GM21723 (cell line): Measurements from ENCODE around the gene UTS2B.
A peak's percentile ranks its signal among the peaks of the same experiment; 100 is the strongest.

Experiments used
- ATAC-seq: cut with Tn5 transposase; IDR thresholded peaks from one replicate; pipeline ENCODE4 v1.9.1; 2021; ENCODE audit warnings: mild to moderate bottlenecking, moderate library complexity; ENCODE audit not compliant: unreplicated experiment

The UTS2B gene, protein sequence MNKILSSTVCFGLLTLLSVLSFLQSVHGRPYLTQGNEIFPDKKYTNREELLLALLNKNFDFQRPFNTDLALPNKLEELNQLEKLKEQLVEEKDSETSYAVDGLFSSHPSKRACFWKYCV

DNA sequence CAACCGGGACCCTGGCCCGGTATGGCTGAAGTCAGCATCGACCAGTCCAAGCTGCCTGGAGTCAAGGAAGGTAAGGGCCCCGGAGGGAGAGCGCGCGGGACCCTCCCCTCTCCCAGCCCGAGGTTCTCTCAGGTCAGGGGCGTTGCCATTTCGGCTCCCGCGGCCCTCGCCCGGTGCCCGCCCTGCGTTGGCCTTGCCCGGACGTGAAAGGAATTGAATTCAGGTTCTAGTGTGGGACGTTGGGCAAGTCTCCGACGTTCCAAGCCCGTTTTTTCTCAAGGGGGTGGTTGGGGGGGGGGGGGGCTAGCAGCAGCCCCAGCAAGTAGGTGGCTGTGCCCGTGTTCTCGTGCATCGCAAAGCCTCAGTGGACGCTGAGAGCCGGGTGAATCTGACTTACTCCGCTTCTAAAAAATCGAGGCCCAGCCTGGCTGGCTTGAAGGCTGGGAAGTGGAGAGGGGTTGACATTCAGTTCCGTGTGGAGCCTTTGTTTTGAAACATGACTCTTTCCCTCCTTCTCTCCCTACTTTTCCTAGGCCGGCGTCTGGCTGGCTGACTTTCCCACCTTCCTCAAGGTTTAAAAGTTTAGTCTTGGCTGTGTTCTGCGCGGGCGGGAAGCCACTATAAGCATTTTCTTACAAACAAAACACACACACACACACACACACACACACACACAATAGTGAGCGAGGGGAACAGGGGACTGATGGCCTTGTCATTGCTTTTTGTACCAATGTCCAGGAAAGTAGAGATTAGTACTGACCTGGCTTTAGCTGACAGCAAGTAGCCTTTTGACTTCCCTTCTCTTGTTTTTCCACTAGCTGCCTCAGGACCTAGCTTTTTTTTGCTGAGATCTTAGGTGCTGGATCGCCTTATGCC is at the start of gene UTS2B:
Gene UTS2B, minus strand, starts transcription at position 873 of the 876 bp plus-strand sequence. CDS start 48,337 bp downstream, outside the sequence.
- ATAC-seq: peak; percentile 28

GRCh38 chr3:191380001-191380400 is 49.7 kb upstream of the UTS2B start:
- no peak for ATAC-seq

GRCh38 chr3:191379446-191379845 is 49.1 kb upstream of the UTS2B start:
- no peak for ATAC-seq

DNA sequence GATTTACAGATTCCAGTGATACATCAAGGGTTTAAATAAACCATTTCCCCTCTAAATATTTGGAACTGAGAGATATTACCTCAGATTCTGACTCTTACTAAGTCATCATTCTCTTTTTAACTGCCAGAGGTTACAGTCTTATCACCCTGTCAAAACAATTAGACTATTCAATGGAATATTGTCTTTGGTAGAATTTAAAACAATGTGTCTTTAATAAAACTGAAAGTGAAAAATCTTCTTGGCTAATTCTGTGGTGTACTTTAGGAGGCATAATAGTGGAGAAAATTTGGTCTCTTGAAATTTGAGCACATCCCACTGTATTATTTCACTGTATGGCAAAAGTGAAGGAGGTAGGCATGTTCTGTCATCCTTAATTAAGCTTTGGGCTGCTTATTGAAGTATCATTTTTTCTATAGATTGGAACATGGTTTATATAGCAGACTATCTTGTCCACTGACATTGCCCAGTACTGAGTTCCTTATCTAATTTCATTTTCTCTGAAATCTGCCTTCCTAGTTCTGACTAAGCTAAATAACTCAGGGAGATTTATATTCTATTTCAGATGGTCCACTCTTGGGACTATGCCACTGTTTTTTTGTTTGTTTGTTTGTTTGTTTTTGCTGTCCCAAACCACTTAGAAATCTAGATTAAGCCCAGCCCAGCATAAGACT is 48.0 kb upstream of the UTS2B start:
- no peak for ATAC-seq

GRCh38 chr3:191376516-191377141 is 46.3 kb upstream of the UTS2B start:
- ATAC-seq: no peak

DNA sequence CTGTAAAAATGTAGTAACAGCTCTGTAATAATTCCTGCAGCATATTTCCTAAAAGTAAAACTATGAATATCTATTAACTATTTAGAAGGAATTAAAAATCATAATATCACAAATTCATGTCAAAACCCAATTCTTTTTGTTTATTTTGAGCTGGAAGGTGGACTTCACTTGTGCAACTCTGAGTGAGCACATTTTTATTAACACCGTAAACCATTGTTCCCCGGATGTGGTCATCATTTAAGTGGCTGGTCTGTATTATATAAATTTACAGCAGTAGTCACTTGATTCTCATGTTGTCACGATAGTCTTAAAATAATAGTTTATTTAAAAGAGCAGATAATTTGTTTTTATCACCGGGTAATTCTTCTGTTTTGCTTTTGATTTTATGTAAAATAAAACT is 43.0 kb upstream of the UTS2B start:
- no peak for ATAC-seq

DNA sequence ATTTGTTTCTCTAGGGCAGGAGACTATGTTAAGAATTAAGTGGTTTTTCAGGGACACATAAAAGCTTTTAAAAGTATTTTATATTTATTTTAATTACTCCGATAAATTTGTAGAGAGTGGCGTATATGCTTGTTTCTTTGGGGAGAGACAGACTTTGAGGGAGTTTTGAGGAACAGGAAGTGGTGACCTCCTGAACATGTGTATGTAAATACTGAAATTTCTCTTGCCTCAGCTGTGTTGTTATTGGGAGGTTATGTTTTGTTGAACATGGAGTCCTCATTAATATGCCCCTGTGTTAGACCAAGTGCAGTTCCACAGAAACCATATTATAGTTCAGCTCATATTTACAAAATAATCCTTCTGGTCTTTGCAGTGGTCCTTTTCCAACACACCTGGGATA is 41.8 kb upstream of the UTS2B start:
- ATAC-seq: no peak

DNA sequence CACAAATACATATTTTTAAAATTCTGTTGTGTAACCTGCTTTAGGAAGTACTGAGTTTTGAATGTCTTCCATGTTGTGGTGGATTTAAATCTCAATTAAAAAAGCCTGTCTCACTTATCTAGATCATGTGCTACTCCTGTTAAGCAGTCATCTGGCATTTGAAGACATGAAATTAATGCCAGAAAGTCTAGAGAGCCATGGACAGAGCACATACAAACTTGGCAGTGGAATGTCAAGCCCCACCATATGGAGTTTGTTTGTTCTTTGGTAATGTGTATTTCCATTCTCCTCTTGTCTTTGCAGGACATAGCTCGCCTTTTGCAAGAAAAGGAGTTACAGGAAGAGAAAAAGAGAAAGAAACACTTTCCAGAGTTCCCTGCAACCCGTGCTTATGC is 39.3 kb upstream of the UTS2B start:
- ATAC-seq: no peak

- ATAC-seq: no peak
Observed at GRCh38 chr3:191368755-191369615, 38.7 kb upstream of the UTS2B start.

- ATAC-seq: no peak
Observed at GRCh38 chr3:191366675-191367074, 36.3 kb upstream of the UTS2B start.

GRCh38 chr3:191363221-191363620 is 32.9 kb upstream of the UTS2B start:
- ATAC-seq: no peak

DNA sequence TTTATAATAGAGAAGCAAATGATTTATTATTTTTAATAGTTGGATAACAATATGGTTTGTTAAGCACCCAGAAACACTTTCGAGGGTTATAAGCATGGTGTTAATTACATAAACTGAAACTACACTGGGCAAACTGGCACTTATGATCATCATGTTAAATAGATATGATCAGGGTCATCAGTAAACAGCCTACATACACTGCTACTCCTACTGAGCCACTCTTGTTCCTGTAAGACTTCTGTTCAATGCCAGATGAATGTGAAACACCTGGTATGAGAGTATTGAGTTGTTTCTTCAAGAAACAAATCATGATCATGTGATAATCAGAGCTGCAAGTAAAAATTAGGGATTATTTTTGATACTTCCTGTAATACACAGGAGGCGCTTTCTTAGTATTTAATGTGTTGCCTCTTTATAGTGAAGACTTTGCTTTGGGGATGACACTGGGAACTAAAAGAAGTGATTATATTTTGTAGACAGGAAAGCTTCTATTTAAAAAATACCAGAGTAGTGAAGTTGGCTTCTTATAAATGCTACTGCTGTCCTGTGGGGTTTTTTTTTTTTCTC is 32.3 kb upstream of the UTS2B start:
- no peak for ATAC-seq

GRCh38 chr3:191362037-191362436 is 31.7 kb upstream of the UTS2B start:
- ATAC-seq: no peak

DNA sequence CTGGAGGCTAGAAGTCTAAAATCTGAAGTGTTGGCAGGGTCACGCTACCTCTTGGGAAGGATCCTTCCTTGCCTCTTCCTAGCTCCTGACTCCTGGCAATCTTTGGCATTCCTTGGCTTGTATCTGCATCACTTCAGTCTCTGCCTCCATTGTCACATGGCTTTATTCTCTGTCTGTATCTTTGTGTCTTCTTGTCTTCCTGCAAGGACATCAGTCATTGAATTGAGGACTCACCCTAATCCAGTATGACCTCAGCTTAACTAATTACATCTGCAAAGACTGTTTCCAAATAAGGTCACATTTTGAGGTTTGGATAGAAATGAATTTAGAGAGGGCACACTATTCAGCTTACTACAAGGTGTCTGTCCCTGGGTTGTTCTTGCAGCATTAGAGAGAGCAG is 31.1 kb upstream of the UTS2B start:
- no peak for ATAC-seq

GRCh38 chr3:191360620-191361019 is 30.3 kb upstream of the UTS2B start:
- no peak for ATAC-seq

DNA sequence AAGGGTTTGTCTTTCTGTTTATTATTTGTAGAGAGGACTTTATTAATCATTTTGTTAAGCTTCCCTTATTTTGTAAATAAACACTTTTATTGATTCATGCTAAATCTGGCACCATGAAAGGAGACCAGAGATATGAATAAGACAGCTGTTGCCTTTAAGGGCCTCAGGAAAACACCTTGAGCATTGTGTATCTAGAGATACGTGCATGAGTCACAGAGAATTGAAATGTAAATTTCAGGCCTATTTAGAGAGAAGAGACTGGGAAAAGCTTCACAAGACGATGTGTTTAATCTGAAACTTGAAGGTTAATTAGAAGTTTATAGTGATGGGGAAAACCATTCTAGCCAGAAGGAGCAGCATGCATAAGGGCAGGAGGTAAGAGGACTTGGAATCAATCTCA is 28.6 kb upstream of the UTS2B start:
- no peak for ATAC-seq

- ATAC-seq: no peak
Observed at GRCh38 chr3:191357909-191358308, 27.6 kb upstream of the UTS2B start.

DNA sequence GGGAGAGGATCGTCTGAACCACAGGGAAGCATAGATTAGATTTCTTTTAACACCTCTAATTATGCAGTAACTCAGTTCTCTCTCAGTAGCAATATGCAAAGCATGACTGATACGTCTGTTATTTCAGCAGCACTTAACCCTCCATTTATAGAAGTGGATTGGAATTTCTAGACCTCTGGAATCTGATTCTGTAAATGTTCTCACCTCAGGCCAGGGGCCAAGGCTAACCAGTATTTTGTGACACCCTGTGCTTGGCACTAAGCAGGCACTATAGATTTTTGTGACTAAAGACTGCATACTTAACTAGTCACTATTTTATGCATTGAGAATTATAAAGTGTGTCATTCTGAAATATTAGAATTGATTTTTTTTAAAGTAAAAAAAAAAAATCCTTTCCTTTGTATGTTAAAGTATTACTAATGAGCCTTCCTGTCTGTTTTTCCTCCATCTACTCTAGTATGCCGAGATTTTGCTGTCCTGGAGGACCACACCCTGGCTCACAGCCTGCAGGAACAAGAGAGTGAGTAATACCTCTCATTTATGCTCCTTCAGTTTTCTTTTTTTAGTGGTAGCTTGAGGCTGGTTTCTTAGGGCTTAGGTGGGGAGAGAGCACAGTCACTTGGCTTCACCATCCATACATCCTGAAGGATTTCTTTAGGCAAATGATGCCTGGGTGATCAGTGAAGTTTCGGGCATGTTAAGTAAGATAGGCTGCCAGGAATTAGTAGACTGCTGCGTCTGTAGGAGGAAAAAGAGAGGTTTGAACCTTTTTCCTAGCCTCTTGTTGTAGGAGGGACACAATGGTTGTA is 26.5 kb upstream of the UTS2B start:
- no peak for ATAC-seq

- ATAC-seq: peak; percentile 67
Observed at GRCh38 chr3:191355406-191355805, 25.1 kb upstream of the UTS2B start.
